ENCODE data around the gene EML1. TPM values are rescaled to one million over a fixed set of nuclear protein-coding genes. Genes with fewer than 3 reads are reported as not detected.

Gene EML1, protein sequence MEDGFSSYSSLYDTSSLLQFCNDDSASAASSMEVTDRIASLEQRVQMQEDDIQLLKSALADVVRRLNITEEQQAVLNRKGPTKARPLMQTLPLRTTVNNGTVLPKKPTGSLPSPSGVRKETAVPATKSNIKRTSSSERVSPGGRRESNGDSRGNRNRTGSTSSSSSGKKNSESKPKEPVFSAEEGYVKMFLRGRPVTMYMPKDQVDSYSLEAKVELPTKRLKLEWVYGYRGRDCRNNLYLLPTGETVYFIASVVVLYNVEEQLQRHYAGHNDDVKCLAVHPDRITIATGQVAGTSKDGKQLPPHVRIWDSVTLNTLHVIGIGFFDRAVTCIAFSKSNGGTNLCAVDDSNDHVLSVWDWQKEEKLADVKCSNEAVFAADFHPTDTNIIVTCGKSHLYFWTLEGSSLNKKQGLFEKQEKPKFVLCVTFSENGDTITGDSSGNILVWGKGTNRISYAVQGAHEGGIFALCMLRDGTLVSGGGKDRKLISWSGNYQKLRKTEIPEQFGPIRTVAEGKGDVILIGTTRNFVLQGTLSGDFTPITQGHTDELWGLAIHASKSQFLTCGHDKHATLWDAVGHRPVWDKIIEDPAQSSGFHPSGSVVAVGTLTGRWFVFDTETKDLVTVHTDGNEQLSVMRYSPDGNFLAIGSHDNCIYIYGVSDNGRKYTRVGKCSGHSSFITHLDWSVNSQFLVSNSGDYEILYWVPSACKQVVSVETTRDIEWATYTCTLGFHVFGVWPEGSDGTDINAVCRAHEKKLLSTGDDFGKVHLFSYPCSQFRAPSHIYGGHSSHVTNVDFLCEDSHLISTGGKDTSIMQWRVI
- 46.6 TPM for total RNA-seq

GRCh38 chr14:99793213-99794150 is at the start of gene EML1:
Gene EML1 (plus strand): TSS chr14:99793413. CDS start chr14:99793477, 64 bp downstream.

Small RNA genes within 50 kb of the gene (small RNA-seq; reads per million reads assigned to genes)
- not detected for gene RNU1-47P (ENCODE audit: low replicate concordance)

Other genes starting within 250 kb of the EML1 start
- gene CCDC85C, start 189.2 kb upstream of the EML1 start, total RNA-seq: 11.3 TPM
- 3.4 TPM for gene HHIPL1, start 148.3 kb upstream of the EML1 start, total RNA-seq
- 2.3 TPM for gene CYP46A1, start 109.1 kb upstream of the EML1 start, total RNA-seq